Right atrium auricular region (tissue), 2 donors: ENCODE measurements around the gene RAG2. TPM values are rescaled to one million over a fixed set of nuclear protein-coding genes. Genes with fewer than 3 reads are reported as not detected.

Source experiments
- DNase-seq: peaks from one replicate; pipeline ENCODE4 v3.0.0-alpha.2; 2019; ENCODE audit warnings: low spot score
- H3K27ac ChIP-seq, 2 donors: fragments of 200-600 bp; sonication (generic); 1 replicate in 1 of 2; 2 replicates in 1 of 2; pipeline ENCODE4 v1.5.1; 2016 to 2019
- H3K27me3 ChIP-seq, 2 donors: fragments of 200-600 bp; sonication (generic); one replicate each; pipeline versions ENCODE4 v1.5.1 to v1.6.0; 2017 to 2019
- H3K36me3 ChIP-seq: fragments of 200-600 bp; sonication (generic); one replicate; pipeline ENCODE4 v1.5.1; 2016
- H3K4me1 ChIP-seq, 2 donors: fragments of 200-600 bp; sonication (generic); one replicate each; pipeline versions ENCODE4 v1.5.1 to v1.6.0; 2017 to 2019
- H3K4me3 ChIP-seq, 2 donors: fragments of 200-600 bp; sonication (generic); 1 replicate in 1 of 2; 2 replicates in 1 of 2; pipeline ENCODE4 v1.5.1; 2017 to 2019; ENCODE audit warnings: mild to moderate bottlenecking in 1 of 2, moderate library complexity in 1 of 2
- H3K9me3 ChIP-seq, 2 donors: fragments of 200-600 bp; sonication (generic); one replicate each; pipeline ENCODE4 v1.5.1; 2019
- CTCF ChIP-seq, 2 donors: fragments of 200-600 bp; sonication (generic); IDR thresholded peaks; one replicate each; pipeline ENCODE4 v1.5.1; 2019; ENCODE audit warnings: antibody characterized with exemption in 2 of 2
- total RNA-seq, 2 donors: library from RNA; depleted of rRNA; stranded (reverse); fragments of >200 nt; gene quantifications; one replicate each; pipeline ENCODE4 v1.1.0, GENCODE V29; 2016

Gene RAG2
- total RNA-seq, 2 donors from 2014 or later = not detected

DNA sequence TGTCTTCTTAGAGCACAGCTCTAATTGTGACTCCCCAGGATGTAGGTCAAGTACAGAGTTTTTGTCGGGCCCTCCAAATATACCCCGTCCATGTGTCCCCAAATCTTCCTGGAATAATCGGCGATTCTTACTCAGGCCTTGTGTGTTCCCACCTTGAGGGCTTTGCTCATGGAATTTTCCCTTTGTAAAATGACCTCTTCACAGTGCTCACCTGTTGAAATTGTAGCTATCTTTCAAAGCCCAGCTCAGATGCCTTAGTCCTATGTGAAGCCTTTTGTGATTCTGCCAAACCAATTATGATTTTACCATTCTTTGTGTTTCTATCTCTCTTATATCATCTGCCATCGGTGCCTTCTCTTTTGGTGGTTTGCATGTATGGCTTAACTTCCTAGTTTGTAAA lies 30.1 kb upstream of the RAG2 start:
- no peak for TF ChIP-seq CTCF (IDR thresholded peaks at IDR 0.05)
- H3K27me3 ChIP-seq = no peaks in the 10 kb centered on the region
- H3K36me3 ChIP-seq = no peaks in the 10 kb centered on the region
- no peaks in the 10 kb centered on the region for H3K4me1 ChIP-seq
- H3K4me3 ChIP-seq = no peak overlapping the region
- no peak for DNase-seq
- no peak overlapping the region for H3K27ac ChIP-seq
- H3K9me3 ChIP-seq = no peaks in the 10 kb centered on the region

GRCh38 chr11:36627471-36627870 lies 29.4 kb upstream of the RAG2 start:
- Histone ChIP-seq H3K4me3 (no peak overlapping the region), H3K27me3 (no peaks in the 10 kb centered on the region), H3K27ac (no peak overlapping the region), H3K4me1 (no peaks in the 10 kb centered on the region), H3K9me3 (no peaks in the 10 kb centered on the region), H3K36me3 (no peaks in the 10 kb centered on the region)
- no peak for DNase-seq
- TF ChIP-seq CTCF (IDR thresholded peaks at IDR 0.05) = no peak

- Histone ChIP-seq H3K4me3 (no peak overlapping the region), H3K4me1 (no peaks in the 10 kb centered on the region), H3K27me3 (no peaks in the 10 kb centered on the region), H3K27ac (no peak overlapping the region), H3K9me3 (no peaks in the 10 kb centered on the region), H3K36me3 (no peaks in the 10 kb centered on the region)
- DNase-seq = no peak
- TF ChIP-seq CTCF (IDR thresholded peaks at IDR 0.05) = no peak
Observed at GRCh38 chr11:36627006-36627405, 29.0 kb upstream of the RAG2 start.

DNA sequence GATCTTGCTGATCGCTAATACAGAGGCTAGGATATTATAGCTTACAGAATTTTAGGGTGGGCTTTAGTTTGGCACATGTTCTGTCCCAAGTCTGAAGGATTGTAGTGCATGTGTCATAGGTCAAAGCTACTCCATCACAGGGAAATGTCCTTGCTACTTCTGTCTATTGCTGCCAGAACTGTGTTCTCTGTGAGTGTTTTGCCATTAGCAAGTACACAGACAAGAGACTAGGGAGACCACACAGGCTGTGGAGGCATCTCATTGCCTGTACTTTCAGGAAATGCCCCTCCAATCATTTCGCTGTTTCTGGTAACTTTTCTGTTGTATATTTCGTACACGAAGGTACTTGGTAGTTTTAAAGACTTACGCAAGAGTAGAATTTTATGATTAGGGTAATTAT lies 25.5 kb upstream of the RAG2 start:
- Histone ChIP-seq H3K4me1 (peaks cover 0 to 17% of the 10 kb centered on the region in 2 donors), H3K27me3 (no peaks in the 10 kb centered on the region), H3K27ac (no peak overlapping the region), H3K36me3 (no peaks in the 10 kb centered on the region), H3K9me3 (no peaks in the 10 kb centered on the region), H3K4me3 (no peak overlapping the region)
- DNase-seq = no peak
- TF ChIP-seq CTCF (IDR thresholded peaks at IDR 0.05) = no peak

DNA sequence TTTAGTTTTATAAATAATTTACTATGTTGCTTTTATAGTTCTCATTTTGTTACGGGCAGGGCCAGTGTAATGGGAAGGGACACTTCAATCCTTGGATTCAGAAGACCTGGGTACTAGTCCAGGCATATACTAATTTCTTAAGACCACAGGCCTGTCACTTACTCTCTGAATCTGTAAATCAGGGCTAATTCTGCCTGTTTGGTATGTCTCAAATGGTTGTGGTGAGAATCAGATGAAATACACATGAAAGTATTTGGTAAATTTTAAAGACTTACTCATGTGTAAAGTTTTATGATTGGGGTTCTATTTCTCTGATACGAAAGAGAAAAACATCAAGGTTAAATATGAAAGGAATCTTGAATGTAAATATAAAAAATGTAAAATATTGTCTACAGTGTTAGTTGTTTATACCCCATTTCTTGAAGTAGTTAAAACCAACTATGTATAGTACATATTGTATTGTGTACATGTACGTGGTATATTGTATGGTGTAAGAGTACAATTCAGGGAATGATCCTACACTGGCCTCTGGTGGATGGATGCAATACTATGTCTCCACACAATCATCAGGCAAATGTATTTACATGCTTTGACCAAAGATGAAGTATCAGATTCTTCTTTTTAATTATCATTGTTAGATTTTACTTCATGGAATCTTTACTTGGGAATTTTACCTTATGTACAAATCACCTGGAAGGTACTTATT lies 24.5 kb upstream of the RAG2 start:
- Histone ChIP-seq H3K27ac (no peak overlapping the region), H3K27me3 (no peaks in the 10 kb centered on the region), H3K4me1 (peaks cover 0 to 19% of the 10 kb centered on the region in 2 donors), H3K4me3 (no peak overlapping the region), H3K36me3 (no peaks in the 10 kb centered on the region), H3K9me3 (no peaks in the 10 kb centered on the region)
- no peak for DNase-seq
- TF ChIP-seq CTCF (IDR thresholded peaks at IDR 0.05) = peak in 1 of 2 donors; percentile 62

GRCh38 chr11:36620246-36620645 lies 22.2 kb upstream of the RAG2 start:
- no peak overlapping the region for H3K27ac ChIP-seq
- H3K27me3 ChIP-seq = no peaks in the 10 kb centered on the region
- no peaks in the 10 kb centered on the region for H3K36me3 ChIP-seq
- H3K4me1 ChIP-seq = peaks cover 0 to 19% of the 10 kb centered on the region in 2 donors
- no peak overlapping the region for H3K4me3 ChIP-seq
- no peak for DNase-seq
- no peak for TF ChIP-seq CTCF (IDR thresholded peaks at IDR 0.05)
- H3K9me3 ChIP-seq = no peaks in the 10 kb centered on the region
